C4-2B (cell line): ENCODE measurements around the gene CAMTA1.

ENCODE experiments used
- H3K27ac ChIP-seq: fragments of 450-650 bp; 2 replicates; pipeline ENCODE4 v1.5.1; 2017
- CTCF ChIP-seq: fragments of 450-650 bp; conservative IDR thresholded peaks from 2 replicates; pipeline ENCODE4 v1.5.1; 2017; ENCODE audit warnings: mild to moderate bottlenecking
- ZFX ChIP-seq: fragments of 450-650 bp; IDR thresholded peaks from 2 replicates; pipeline ENCODE4 v1.6.1; 2017

Gene CAMTA1

GRCh38 chr1:6937048-6937447, 151.8 kb downstream of the CAMTA1 start:
- no peak overlapping the region for H3K27ac ChIP-seq
- no peak for TF ChIP-seq ZFX
- no peak for TF ChIP-seq CTCF

- no peak overlapping the region for H3K27ac ChIP-seq
- TF ChIP-seq ZFX (no peak), CTCF (no peak)
These were observed 154.1 kb downstream of the CAMTA1 start for GRCh38 chr1:6939363-6939762.

- H3K27ac ChIP-seq: no peak overlapping the region
- TF ChIP-seq CTCF (no peak), ZFX (no peak)
These were observed 156.5 kb downstream of the CAMTA1 start for GRCh38 chr1:6941786-6942185.

GRCh38 chr1:6942990-6943389, 157.7 kb downstream of the CAMTA1 start:
- no peak overlapping the region for H3K27ac ChIP-seq
- no peak for TF ChIP-seq ZFX
- no peak for TF ChIP-seq CTCF

- no peak overlapping the region for H3K27ac ChIP-seq
- TF ChIP-seq ZFX: no peak
These were observed 159.2 kb downstream of the CAMTA1 start for GRCh38 chr1:6944434-6944833.

GRCh38 chr1:6947952-6948351, 162.7 kb downstream of the CAMTA1 start:
- TF ChIP-seq ZFX (no peak), CTCF (no peak)
- no peak overlapping the region for H3K27ac ChIP-seq

- no peak overlapping the region for H3K27ac ChIP-seq
- TF ChIP-seq ZFX (no peak), CTCF (no peak)
These were observed 163.2 kb downstream of the CAMTA1 start for GRCh38 chr1:6948416-6948815.

GRCh38 chr1:6948861-6949260, 163.6 kb downstream of the CAMTA1 start:
- no peak for TF ChIP-seq ZFX
- TF ChIP-seq CTCF: no peak
- no peak overlapping the region for H3K27ac ChIP-seq
